Mammary epithelial cell (primary cell): ENCODE data around the gene TYW1B.
"Not testable (repeated sequence)": the region's sequence is repeated elsewhere in the genome, so short reads cannot be mapped to it uniquely, and the experiment has no call there.

Experiments used
- EZH2 ChIP-seq: IDR thresholded peaks from 2 replicates; pipeline ENCODE4 v1.6.1; 2012; ENCODE audit warnings: low read length, inconsistent platforms, borderline replicate concordance
- TF ChIP-seq, protein P1 (sequence below), 2 donors: IDR thresholded peaks in 1 of 2; conservative IDR thresholded peaks in 1 of 2; 2 replicates each; pipeline ENCODE4 v1.5.1; 2011 to 2012; ENCODE audit warnings: inconsistent platforms in 2 of 2, low read length in 2 of 2, mild to moderate bottlenecking in 2 of 2, control low read depth in 1 of 2, low read depth in 1 of 2; ENCODE audit not compliant: insufficient read depth in 1 of 2; ENCODE audit errors: extremely low read depth in 1 of 2

DNA sequence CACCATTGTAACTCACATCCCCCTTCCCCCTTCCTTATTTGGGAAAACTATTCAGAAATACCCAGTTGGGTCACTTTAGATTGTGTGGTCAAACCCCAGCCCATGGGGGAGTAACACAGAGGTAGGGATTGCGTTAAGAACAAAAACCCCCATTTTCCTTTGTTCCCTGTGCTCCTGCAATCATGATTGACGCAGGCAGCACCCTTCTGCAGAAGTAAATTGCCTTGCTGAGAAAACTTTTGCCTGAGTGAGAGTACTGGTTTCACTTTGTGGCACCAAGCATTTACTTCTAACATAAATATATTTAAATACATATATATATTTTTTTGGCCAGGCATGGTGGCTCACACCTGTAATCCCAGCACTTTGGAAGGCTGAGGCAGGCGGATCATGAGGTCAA is 266.0 kb downstream of the TYW1B start:
- TF ChIP-seq, protein P1, sequence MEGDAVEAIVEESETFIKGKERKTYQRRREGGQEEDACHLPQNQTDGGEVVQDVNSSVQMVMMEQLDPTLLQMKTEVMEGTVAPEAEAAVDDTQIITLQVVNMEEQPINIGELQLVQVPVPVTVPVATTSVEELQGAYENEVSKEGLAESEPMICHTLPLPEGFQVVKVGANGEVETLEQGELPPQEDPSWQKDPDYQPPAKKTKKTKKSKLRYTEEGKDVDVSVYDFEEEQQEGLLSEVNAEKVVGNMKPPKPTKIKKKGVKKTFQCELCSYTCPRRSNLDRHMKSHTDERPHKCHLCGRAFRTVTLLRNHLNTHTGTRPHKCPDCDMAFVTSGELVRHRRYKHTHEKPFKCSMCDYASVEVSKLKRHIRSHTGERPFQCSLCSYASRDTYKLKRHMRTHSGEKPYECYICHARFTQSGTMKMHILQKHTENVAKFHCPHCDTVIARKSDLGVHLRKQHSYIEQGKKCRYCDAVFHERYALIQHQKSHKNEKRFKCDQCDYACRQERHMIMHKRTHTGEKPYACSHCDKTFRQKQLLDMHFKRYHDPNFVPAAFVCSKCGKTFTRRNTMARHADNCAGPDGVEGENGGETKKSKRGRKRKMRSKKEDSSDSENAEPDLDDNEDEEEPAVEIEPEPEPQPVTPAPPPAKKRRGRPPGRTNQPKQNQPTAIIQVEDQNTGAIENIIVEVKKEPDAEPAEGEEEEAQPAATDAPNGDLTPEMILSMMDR (conservative IDR thresholded peaks at IDR 0.05 in 1 of 2, IDR thresholded peaks at IDR 0.05 in 1 of 2; ENCODE audit: extremely low read depth in 1 of 2, insufficient read depth in 1 of 2, low read depth in 1 of 2, low read length in 2 of 2) = not testable (repeated sequence)
- TF ChIP-seq EZH2 = not testable (repeated sequence)
